ENCODE results near the gene HOMER2.

Gene HOMER2

DNA sequence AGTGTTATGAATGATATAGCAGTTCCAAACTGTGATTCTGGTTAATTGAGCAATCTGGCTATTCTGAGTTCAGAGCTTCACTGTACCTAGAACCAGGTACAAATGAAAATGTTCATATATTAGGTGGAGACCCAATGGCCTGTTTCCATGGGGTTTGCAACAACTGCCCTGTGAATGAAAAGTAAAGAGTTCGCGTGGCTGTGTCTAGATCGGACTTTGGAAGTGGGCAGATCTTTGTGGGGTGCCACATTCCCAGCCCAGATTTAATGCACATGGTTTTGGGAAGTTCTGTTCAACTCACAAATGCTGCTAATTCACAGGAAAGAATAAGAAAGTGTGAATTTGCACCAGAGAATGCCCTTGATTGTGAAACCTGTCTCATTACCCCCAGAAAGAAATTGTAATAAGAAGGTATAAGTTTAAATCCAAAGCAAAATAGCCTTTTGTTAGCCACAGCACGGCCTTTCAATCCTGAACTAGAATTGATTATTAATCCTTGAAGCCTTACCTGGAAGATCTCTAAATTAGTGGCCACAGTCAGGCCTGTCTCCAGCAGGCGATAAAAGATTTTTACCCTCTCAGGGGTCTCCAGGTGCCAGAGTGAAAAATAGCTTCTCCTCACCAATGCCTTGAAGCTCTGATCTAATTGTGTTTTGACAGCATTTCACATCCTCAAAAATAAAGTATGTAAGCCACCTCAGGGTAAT lies 120.5 kb downstream of the HOMER2 start:
- Histone ChIP-seq H3K27me3 (ENCODE audit: insufficient read depth, poor library complexity, severe bottlenecking) (no peaks in the 10 kb centered on the region), H3K4me3 (replicated peaks; ENCODE audit: insufficient read depth, low read length) (no peak overlapping the region), H3K27ac (replicated peaks) (peak overlapping the region; percentile 80)
- TF ChIP-seq SPI1 (IDR thresholded peaks at IDR 0.05; ENCODE audit: borderline replicate concordance, low read depth): no peak
- TF ChIP-seq GABPA (IDR thresholded peaks at IDR 0.05; ENCODE audit: low read depth): no peak
- TF ChIP-seq, protein P1, sequence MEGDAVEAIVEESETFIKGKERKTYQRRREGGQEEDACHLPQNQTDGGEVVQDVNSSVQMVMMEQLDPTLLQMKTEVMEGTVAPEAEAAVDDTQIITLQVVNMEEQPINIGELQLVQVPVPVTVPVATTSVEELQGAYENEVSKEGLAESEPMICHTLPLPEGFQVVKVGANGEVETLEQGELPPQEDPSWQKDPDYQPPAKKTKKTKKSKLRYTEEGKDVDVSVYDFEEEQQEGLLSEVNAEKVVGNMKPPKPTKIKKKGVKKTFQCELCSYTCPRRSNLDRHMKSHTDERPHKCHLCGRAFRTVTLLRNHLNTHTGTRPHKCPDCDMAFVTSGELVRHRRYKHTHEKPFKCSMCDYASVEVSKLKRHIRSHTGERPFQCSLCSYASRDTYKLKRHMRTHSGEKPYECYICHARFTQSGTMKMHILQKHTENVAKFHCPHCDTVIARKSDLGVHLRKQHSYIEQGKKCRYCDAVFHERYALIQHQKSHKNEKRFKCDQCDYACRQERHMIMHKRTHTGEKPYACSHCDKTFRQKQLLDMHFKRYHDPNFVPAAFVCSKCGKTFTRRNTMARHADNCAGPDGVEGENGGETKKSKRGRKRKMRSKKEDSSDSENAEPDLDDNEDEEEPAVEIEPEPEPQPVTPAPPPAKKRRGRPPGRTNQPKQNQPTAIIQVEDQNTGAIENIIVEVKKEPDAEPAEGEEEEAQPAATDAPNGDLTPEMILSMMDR (IDR thresholded peaks at IDR 0.05; ENCODE audit: insufficient read depth, low read length): no peak
- TF ChIP-seq, protein P2, sequence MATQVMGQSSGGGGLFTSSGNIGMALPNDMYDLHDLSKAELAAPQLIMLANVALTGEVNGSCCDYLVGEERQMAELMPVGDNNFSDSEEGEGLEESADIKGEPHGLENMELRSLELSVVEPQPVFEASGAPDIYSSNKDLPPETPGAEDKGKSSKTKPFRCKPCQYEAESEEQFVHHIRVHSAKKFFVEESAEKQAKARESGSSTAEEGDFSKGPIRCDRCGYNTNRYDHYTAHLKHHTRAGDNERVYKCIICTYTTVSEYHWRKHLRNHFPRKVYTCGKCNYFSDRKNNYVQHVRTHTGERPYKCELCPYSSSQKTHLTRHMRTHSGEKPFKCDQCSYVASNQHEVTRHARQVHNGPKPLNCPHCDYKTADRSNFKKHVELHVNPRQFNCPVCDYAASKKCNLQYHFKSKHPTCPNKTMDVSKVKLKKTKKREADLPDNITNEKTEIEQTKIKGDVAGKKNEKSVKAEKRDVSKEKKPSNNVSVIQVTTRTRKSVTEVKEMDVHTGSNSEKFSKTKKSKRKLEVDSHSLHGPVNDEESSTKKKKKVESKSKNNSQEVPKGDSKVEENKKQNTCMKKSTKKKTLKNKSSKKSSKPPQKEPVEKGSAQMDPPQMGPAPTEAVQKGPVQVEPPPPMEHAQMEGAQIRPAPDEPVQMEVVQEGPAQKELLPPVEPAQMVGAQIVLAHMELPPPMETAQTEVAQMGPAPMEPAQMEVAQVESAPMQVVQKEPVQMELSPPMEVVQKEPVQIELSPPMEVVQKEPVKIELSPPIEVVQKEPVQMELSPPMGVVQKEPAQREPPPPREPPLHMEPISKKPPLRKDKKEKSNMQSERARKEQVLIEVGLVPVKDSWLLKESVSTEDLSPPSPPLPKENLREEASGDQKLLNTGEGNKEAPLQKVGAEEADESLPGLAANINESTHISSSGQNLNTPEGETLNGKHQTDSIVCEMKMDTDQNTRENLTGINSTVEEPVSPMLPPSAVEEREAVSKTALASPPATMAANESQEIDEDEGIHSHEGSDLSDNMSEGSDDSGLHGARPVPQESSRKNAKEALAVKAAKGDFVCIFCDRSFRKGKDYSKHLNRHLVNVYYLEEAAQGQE (IDR thresholded peaks at IDR 0.05; ENCODE audit: insufficient replicate concordance, low read depth): no peak
- TF ChIP-seq POLR2AphosphoS5 (IDR thresholded peaks at IDR 0.05; ENCODE audit: low read depth): no peak
- DNase-seq (ENCODE audit: low read depth in 1 of 2, low spot score in 1 of 2): no peak

DNA sequence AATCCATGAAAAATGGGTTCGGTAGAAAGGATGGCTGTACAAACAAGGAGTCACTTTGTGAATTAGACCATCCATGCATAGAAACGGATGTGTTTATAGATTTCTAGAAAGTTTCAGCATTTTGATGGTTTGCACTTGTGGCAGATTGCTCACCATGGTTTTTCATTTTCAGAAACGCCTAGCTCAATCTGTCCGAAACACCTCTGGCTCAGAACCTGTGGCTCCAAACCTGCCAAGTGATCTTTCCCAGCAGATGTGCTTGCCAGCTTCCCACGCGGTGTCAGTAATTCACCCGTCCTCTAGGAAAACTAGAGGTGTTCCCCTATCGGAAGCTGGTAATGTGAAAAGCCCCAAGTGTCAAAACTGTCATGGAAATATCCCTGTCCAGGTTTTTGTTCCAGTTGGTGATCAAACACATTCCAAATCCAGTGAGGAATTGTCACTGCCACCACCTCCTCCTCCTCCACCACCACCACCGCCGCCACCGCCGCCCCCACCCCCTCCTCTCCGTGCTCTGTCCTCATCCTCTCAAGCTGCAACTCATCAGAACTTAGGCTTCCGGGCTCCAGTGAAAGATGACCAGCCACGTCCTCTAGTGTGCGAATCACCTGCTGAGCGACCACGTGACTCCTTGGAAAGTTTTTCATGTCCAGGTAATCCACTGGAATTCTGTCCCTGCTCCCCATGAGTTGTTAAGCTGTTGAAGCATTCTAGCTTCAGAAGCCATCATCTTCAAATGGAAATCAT lies 121.9 kb downstream of the HOMER2 start:
- Histone ChIP-seq H3K27ac (replicated peaks) (peak overlapping the region; percentile 80; the same call in 1 of the 2 replicates), H3K4me3 (replicated peaks; ENCODE audit: insufficient read depth, low read length) (no peak overlapping the region), H3K27me3 (ENCODE audit: insufficient read depth, poor library complexity, severe bottlenecking) (no peaks in the 10 kb centered on the region)
- no peak for DNase-seq (ENCODE audit: low read depth in 1 of 2, low spot score in 1 of 2)
- TF ChIP-seq, protein P2 (IDR thresholded peaks at IDR 0.05; ENCODE audit: insufficient replicate concordance, low read depth): no peak
- no peak for TF ChIP-seq SPI1 (IDR thresholded peaks at IDR 0.05; ENCODE audit: borderline replicate concordance, low read depth)
- no peak for TF ChIP-seq POLR2AphosphoS5 (IDR thresholded peaks at IDR 0.05; ENCODE audit: low read depth)
- TF ChIP-seq GABPA (IDR thresholded peaks at IDR 0.05; ENCODE audit: low read depth): no peak
- TF ChIP-seq, protein P1 (IDR thresholded peaks at IDR 0.05; ENCODE audit: insufficient read depth, low read length): no peak

DNA sequence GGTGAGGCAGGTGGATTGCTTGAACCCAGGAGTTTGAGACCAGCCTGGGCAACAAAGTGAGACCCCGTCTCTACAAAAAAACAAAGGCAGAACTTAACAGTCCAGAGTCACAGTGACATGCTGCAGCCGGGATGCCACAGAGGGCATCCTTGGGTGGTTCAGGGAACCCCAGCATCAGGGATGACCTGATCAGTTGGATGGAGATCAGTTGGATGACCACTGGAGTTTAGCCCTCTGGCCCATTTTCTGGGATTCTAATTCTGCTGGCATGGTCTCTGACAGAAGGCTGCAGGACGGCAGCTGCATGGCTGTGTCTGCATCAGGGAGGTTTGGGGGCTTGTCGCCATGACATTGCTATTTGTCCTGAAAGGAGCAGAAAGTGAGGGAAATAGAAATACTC lies 123.3 kb downstream of the HOMER2 start:
- TF ChIP-seq, protein P2 (IDR thresholded peaks at IDR 0.05; ENCODE audit: insufficient replicate concordance, low read depth): no peak
- TF ChIP-seq POLR2AphosphoS5 (IDR thresholded peaks at IDR 0.05; ENCODE audit: low read depth) (no peak), GABPA (IDR thresholded peaks at IDR 0.05; ENCODE audit: low read depth) (no peak), SPI1 (IDR thresholded peaks at IDR 0.05; ENCODE audit: borderline replicate concordance, low read depth) (no peak)
- TF ChIP-seq, protein P1 (IDR thresholded peaks at IDR 0.05; ENCODE audit: insufficient read depth, low read length): no peak
- DNase-seq (ENCODE audit: low read depth in 1 of 2, low spot score in 1 of 2): no peak
- no peak overlapping the region for H3K27ac ChIP-seq (replicated peaks)
- no peaks in the 10 kb centered on the region for H3K27me3 ChIP-seq (ENCODE audit: insufficient read depth, poor library complexity, severe bottlenecking)
- H3K4me3 ChIP-seq (replicated peaks; ENCODE audit: insufficient read depth, low read length): no peak overlapping the region

All from HL-60 (cell line).